Lower leg skin (tissue), 4 donors: ENCODE results near the gene CEBPZOS. TPM values are rescaled to one million over a fixed set of nuclear protein-coding genes. Genes with fewer than 3 reads are reported as not detected.
"Not testable (repeated sequence)": the region's sequence is repeated elsewhere in the genome, so short reads cannot be mapped to it uniquely, and the experiment has no call there.

Source experiments
- DNase-seq, 2 donors: peaks; one replicate each; pipeline ENCODE4 v3.0.0-alpha.2; 2019; ENCODE audit warnings: low spot score in 2 of 2
- H3K4me3 ChIP-seq: fragments of 200-600 bp; sonication (generic); 2 replicates; pipeline ENCODE4 v1.5.1; 2017; ENCODE audit warnings: mild to moderate bottlenecking, low read depth; ENCODE audit not compliant: poor library complexity, severe bottlenecking
- CTCF ChIP-seq, 3 donors: fragments of 450-650 bp; IDR thresholded peaks; one replicate each; pipeline ENCODE4 v1.5.1; 2016; ENCODE audit warnings: antibody characterized with exemption in 3 of 3, mild to moderate bottlenecking in 3 of 3, moderate library complexity in 2 of 3
- POLR2A ChIP-seq, 2 donors: fragments of 450-650 bp; IDR thresholded peaks; one replicate each; pipeline ENCODE4 v1.6.1; 2016 to 2017; ENCODE audit warnings: antibody characterized with exemption in 2 of 2, mild to moderate bottlenecking in 1 of 2, moderate library complexity in 1 of 2
- WGBS, 2 donors: methylation state at CpG; one replicate each; pipeline ENCODE4 v1.1.5; 2018; 5-methylcytosine and 5-hydroxymethylcytosine counted together
- intact Hi-C: fragments of 100-400 bp; cut with DNase I; formaldehyde crosslinking; loops from one replicate; pipeline ENCODE4 v1.15.0; 2023; ENCODE audit warnings: low total_unique reads
- total RNA-seq, 4 donors: library from RNA; depleted of rRNA; stranded (reverse); fragments of >200 nt; gene quantifications; one replicate each; pipeline ENCODE4 v1.1.0, GENCODE V29; 2016

Gene CEBPZOS
- total RNA-seq, 4 donors from 2014 or later, result 10.9 to 18.1 (median 16.6) TPM

DNA sequence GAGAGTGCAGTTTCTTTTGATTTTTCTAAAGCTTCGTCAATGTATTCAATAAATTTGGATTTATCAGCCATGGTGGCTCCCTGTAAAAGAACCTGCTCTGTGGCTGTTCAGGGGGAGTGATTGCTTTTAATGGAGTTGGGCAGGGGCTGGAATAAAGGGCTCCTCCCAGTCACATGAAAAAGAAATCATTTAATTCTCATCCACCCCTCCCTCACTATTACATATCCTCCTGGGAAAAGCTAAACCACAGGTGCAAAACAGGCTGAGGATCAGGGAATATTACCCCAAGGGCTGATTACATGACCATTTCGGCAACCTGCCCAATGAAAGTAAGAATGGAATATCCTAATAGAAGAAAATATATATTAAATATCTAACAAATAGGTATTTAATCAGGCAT, 7.7 kb upstream of the CEBPZOS start, which contains the start of gene SULT6B1:
Gene SULT6B1, minus strand, starts transcription at position 101 of the 400 bp plus-strand sequence. Its CDS starts 30 bp downstream, at position 71.
- H3K4me3 ChIP-seq, result no peak within 1 kb of the TSS
- intact Hi-C loops, result no loop called here
- no peak for DNase-seq
- TF ChIP-seq POLR2A (IDR thresholded peaks at IDR 0.05) (no peak), CTCF (IDR thresholded peaks at IDR 0.05) (no peak)
- 94 to 95% methylated on average over 2 of the region's 2 CpGs for WGBS, 2 donors

DNA sequence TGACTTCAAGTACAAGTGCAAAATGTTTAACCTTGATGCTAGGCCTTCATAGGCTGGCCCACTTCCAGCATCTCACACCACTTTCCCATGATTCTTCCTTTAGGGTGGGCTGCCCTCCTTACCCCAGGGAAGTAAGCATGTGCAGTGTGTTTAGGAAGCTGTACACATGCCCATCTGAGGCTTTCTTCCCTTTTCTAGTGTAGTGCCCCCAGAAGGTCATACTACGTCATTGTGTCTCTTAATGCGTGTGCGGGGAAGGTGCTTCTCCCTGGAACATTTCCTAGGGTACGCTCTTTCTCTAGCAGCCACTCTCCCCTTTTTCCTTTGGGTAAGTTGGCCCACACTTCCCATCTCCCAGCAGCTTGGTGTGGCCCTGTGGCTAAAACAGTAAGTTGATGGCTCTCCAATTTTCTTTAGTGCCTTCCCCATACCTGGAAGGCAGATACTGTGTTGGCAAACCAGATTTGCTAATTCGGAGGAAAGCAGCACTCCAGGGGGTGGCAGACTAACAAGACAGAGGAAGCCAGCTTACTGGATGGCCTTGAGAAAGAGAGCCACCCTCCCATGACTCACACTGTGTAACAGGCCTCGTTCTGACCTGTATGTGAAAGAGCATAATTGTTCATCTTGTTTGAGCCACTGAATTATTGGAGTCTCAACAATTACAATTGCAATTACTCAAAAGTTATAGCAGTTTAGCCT, 6.7 kb upstream of the CEBPZOS start:
- 55% methylated on average over 6 of the region's 6 CpGs for WGBS, 2 donors
- no peak for DNase-seq
- H3K4me3 ChIP-seq, result no peak overlapping the region
- intact Hi-C loops, result no loop called here
- TF ChIP-seq POLR2A (IDR thresholded peaks at IDR 0.05) (no peak), CTCF (IDR thresholded peaks at IDR 0.05) (no peak)

DNA sequence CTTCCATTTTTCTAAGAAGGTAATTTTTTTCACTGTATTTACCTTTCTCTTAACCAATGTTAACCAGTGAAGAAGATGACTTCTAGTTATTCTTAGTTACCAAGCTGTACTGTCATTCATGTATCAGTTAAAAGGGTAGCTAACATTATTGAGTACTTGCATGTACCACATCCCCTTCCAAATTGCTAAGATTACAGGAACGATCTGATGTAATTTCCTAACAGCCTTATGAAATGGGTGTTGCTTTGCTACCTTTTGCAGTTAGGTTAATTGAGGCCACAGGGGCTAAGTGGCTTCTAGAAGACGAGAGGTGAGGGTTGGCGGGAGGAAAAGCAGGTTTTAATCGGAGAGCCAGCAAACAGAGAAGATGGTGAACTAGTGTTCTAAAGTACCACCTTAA, 6.0 kb upstream of the CEBPZOS start:
- TF ChIP-seq CTCF (IDR thresholded peaks at IDR 0.05), result no peak
- TF ChIP-seq POLR2A (IDR thresholded peaks at IDR 0.05), result no peak
- 70 to 78% methylated on average over 4 of the region's 4 CpGs for WGBS, 2 donors
- no peak for DNase-seq
- H3K4me3 ChIP-seq, result no peak overlapping the region
- intact Hi-C loops, result no loop called here

- intact Hi-C loops, result no loop called here
- DNase-seq, result peak in 1 of 2 donors; percentile 84
- 57% methylated on average over 4 of the region's 4 CpGs for WGBS, 2 donors
These were observed 5.0 kb upstream of the CEBPZOS start for GRCh38 chr2:37191253-37191652.

DNA sequence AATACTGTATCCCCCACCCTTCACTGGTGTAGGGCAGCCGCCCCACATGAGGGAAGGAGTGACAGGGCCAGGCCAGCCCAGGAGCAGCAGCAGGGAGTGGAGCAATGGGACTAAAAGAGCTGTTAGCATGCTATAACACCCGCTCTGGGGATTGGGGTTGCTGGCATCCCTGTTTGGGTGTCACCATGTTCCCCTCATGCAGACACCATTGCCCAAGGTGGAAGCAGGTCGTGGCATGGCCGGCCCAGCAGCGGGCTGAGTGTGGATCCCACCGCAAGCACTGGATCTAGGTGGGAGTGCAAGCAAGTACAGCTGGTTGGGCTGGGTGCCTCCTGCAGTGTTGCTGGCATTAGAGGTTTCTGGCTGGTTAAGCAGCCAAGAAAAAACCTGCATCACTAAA, 4.5 kb upstream of the CEBPZOS start:
- H3K4me3 ChIP-seq, result no peak overlapping the region
- intact Hi-C loops, result no loop called here
- WGBS, 2 donors, result 75 to 76% methylated on average over 6 of the region's 6 CpGs
- TF ChIP-seq POLR2A (IDR thresholded peaks at IDR 0.05) (no peak), CTCF (IDR thresholded peaks at IDR 0.05) (no peak)
- peak in 1 of 2 donors; percentile 68 for DNase-seq

More at GRCh38 chr2:37191253-37191652, 5.0 kb upstream of the CEBPZOS start:
- no peak for TF ChIP-seq CTCF (IDR thresholded peaks at IDR 0.05)
- TF ChIP-seq POLR2A (IDR thresholded peaks at IDR 0.05), result no peak
- H3K4me3 ChIP-seq, result no peak overlapping the region

GRCh38 chr2:37192551-37192950, 3.7 kb upstream of the CEBPZOS start:
- no peak for DNase-seq
- H3K4me3 ChIP-seq, result no peak overlapping the region
- intact Hi-C loops, result no loop called here
- TF ChIP-seq CTCF (IDR thresholded peaks at IDR 0.05) (no peak), POLR2A (IDR thresholded peaks at IDR 0.05) (no peak)
- WGBS, 2 donors, result 76 to 83% methylated on average over 1 of the region's 1 CpG

GRCh38 chr2:37195862-37196319, 405 bp upstream of the CEBPZOS start:
- DNase-seq, intact Hi-C loops: not testable (repeated sequence)
- WGBS, 2 donors, result 83 to 84% methylated on average over 20 of the region's 20 CpGs

More at GRCh38 chr2:37195862-37196319, 405 bp upstream of the CEBPZOS start:
- peak overlapping the region; percentile 67 for H3K4me3 ChIP-seq
